CD1c-positive myeloid dendritic cell (primary cell): ENCODE results near the gene MRGPRE.

Experiments used
- DNase-seq: peaks from one replicate; pipeline ENCODE4 v3.0.0-alpha.2; 2016; ENCODE audit errors: extremely low spot score

Gene MRGPRE

GRCh38 chr11:3196161-3197043 is 35.8 kb downstream of the MRGPRE start:
- DNase-seq = no peak

DNA sequence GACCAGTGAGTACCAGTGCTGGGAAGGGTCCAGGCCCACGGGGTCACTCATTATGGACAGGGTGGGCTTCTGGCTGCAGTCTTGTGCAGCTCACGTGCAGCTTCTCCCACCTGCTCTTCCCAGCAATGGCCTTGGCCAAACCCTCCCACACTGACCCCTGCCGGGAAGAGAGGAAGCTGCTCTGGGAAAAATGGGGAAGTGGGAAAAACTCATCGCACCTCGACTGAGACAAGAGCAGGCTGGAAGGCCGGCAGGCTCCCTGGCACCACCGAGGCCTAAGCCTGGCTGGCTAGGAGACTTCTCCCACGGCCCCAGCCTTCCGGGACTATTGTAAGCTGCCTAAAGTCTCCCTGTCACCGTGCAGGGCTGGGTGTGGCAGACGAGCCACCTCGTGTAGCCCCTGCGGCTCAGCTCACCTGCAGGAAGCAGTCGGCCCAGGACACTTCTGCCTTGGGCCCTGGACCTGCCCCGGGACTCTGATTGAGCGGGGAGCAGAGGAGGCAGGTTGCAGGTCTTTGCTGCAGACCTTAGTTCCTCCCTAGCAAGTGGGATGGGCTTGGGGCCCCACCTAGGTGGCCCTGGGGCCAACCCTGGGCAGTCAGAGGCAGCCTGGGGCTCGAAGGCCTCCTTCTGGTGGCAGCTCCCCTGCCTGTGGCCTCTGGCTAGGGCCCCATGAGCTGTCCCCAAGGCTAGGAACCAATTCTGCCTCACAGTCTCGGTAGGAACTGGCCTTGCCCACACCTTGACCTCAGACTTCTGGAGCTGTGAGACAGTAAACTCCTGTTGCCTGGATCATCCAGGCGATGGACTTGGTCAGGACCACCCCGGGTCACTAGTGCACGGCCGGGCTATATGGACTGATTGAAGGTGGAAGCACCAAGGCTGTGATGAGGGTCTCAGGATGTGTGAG is 36.7 kb downstream of the MRGPRE start:
- DNase-seq = peak; percentile 70

DNA sequence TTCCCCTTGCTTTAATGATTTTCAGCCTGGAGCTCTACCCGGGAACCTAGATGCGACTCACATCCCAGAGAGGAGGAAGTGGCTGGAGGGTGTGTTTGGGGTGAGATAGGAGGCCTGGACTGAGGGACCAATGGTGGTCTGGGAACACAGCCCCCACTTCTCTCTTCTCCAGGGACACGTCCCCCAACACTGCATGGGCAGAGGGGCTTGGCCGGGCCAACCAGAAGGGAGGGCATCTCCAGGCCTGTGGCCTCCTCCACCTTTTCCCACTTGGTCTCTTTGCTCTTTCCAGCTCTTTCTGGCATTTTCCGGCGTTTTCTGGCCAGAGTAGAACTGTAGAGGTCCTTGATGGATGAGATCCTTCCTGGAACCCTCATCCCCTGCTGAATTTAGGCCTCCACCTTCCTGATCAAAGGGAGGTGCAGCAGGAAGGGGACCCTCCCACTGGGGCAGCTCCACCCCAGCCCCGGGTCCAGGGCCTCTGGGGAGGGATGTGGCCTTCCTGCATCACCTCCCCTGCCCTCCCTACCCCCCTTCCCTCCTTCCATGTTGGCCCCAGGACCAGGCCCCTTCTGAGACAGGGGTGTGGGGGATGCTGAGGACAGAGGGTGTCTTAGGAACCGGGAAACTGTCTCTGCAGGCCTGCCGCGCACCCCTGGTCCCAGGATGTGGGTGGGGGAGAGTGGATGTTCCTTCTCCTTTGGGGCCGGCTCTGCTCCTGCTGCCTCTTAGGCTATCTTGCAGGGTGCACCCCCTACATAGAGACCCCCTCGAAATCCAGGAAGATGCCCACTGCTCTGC is 38.0 kb downstream of the MRGPRE start:
- DNase-seq = no peak

GRCh38 chr11:3193373-3194015 is 38.7 kb downstream of the MRGPRE start:
- DNase-seq = no peak

- no peak for DNase-seq
These were observed 39.5 kb downstream of the MRGPRE start for GRCh38 chr11:3192511-3193372.

- DNase-seq = no peak
These were observed 40.5 kb downstream of the MRGPRE start for GRCh38 chr11:3191586-3192324.

DNA sequence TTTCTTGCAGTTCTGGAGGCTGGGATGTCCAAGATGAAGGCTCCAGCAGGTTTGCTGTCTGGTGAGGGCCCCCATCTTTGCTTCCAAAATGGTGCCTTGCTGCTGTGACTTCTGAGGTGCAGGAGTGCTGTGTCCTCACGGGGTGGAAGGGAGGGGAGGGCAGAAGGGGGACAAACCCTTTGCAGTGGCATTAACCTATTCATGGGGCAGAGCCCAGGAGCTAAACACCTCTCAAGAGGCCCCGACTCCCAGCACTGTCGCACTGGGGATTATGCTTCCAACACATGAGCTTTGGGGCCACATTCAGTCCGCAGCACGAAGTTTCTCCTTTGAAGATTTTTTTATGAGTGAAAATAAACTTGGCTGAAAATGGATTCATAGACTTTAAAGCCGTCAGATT is 41.6 kb downstream of the MRGPRE start:
- DNase-seq = no peak

GRCh38 chr11:3189886-3190583 is 42.2 kb downstream of the MRGPRE start:
- DNase-seq = no peak

DNA sequence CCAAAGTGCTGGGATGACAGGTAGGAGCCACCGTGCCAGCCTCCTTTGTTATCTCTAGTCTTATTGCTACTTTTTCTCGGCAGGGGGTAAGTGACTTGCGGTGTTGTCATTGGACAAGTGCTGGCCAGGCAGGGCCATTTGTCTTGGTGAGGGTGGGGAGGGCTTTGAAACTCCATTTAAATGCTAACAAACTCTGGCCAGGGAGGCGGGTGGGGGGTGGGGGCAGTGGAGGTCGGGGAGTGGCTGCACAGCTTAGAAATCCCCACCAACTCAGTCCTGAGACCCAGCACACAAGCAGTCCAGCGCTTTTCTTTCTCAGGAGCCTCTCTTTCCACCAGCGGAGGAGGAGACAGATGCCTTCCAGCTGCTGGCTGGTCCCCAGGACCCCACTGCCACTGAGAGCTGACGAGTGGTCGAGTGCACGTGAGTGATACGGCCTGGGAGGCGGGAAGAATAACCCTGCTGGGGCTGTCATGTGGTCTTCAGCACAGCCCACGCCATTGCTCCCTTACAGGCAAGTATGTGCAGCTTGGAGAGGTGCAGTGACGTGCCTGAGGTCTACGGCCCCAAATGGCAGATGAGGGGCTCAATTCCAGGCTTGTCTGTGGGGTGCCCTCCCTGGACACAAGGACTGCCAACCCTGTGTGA is 42.9 kb downstream of the MRGPRE start:
- no peak for DNase-seq

- no peak for DNase-seq
These were observed 43.6 kb downstream of the MRGPRE start for GRCh38 chr11:3188496-3189195.

- no peak for DNase-seq
These were observed 45.9 kb downstream of the MRGPRE start for GRCh38 chr11:3186166-3186953.

- peak; percentile 8 for DNase-seq
These were observed 47.4 kb downstream of the MRGPRE start for GRCh38 chr11:3184732-3185347.

- DNase-seq = no peak
These were observed 48.7 kb downstream of the MRGPRE start for GRCh38 chr11:3183523-3183922.

GRCh38 chr11:3182462-3182852 is 49.8 kb downstream of the MRGPRE start:
- no peak for DNase-seq

DNA sequence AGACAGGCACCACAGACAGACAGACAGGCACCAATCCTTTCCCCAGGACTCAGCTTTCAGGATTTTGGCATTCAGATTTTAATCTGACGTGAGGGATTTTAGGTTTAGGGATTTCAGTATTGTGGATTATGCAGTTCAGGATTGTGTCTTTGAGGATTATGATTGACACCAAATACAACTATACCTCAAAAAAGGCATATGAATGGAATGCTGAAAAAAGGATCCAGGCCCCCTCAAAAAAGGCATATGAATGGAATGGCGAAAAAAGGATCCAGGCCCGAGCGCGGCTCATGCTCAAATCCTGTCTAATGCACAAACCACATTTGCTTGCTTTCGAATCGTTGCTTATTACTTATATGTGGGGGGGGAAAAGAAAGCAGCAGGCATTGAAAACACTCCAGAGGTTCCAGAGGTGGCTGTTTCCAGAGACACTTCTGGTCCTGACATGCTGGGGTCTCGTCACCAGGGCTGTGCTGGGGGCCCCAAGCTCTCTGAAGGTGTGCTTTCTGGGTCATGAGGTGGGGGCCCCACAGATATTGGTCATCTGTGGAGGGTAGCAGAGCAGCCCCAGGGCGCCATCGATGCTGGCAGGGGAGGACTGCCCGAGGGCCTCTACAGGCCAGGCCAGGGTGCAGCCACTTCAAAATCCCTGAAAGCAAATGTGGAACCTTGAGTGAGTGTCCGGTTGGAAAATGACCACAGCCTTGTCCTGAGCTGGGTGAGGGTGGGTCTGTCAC is 50.3 kb downstream of the MRGPRE start:
- DNase-seq = no peak

DNA sequence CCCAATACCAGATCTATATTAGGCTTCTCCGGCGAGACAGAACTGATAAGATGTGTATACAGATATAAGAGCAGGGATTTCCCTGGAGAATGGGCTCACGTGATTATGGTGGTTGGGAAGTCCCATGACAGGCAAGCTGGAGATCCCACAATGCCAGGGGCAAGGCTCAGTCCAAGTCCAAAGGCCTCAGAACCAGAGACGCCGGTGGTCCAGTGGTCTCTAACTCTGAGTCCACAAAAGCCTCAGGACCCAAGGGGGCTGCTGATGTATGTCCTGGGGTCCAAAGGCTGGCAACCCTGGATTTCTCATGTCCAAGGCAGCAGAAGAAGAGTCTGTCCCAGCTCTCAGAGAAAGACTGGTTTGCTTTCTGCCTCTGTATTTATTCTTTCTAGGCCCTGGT is 51.3 kb downstream of the MRGPRE start:
- no peak for DNase-seq
